DOHH2 (cell line): Measurements from ENCODE around the gene CORO2B.

Source experiments
- CTCF ChIP-seq: fragments of 200-600 bp; sonication (generic); IDR thresholded peaks from one replicate; pipeline ENCODE4 v1.5.1; 2014; ENCODE audit warnings: antibody characterized with exemption, mild to moderate bottlenecking, low read depth, low read length; ENCODE audit not compliant: poor library complexity, severe bottlenecking
- EZH2phosphoT487 ChIP-seq: fragments of 200-600 bp; sonication (generic); IDR thresholded peaks from 2 replicates; pipeline ENCODE4 v1.6.1; 2017; ENCODE audit warnings: borderline replicate concordance, mild to moderate bottlenecking, antibody characterized with exemption, low read length, moderate library complexity, mixed read lengths

GRCh38 chr15:68770216-68770615, 191.4 kb downstream of the CORO2B start:
- TF ChIP-seq CTCF: no peak
- no peak for TF ChIP-seq EZH2phosphoT487
